Vagina (tissue), 2 donors: ENCODE results near the gene DGKQ. TPM values are rescaled to one million over a fixed set of nuclear protein-coding genes. Genes with fewer than 3 reads are reported as not detected.

Experiments used
- DNase-seq, 2 donors: peaks; one replicate each; pipeline ENCODE4 v3.0.0-alpha.2; 2017; ENCODE audit errors: extremely low spot score in 2 of 2
- H3K27ac ChIP-seq: fragments of 200-600 bp; sonication (generic); one replicate; pipeline ENCODE4 v1.5.1; 2019
- H3K27me3 ChIP-seq: fragments of 200-600 bp; sonication (generic); one replicate; pipeline ENCODE4 v1.5.1; 2019
- H3K36me3 ChIP-seq, 2 donors: fragments of 200-600 bp; sonication (generic); one replicate each; pipeline ENCODE4 v1.5.1; 2017 to 2019
- H3K4me1 ChIP-seq: fragments of 200-600 bp; sonication (generic); one replicate; pipeline ENCODE4 v1.5.1; 2019
- H3K4me3 ChIP-seq, 2 donors: fragments of 200-600 bp; sonication (generic); 1 replicate in 1 of 2; 2 replicates in 1 of 2; pipeline ENCODE4 v1.5.1; 2016 to 2019
- H3K9me3 ChIP-seq: fragments of 200-600 bp; sonication (generic); one replicate; pipeline ENCODE4 v1.5.1; 2019
- POLR2A ChIP-seq, 2 donors: fragments of 450-650 bp; IDR thresholded peaks; one replicate each; pipeline ENCODE4 v1.6.1; 2017; ENCODE audit warnings: antibody characterized with exemption in 2 of 2, mild to moderate bottlenecking in 2 of 2, moderate library complexity in 2 of 2
- POLR2AphosphoS5 ChIP-seq, 2 donors: sonication (generic); formaldehyde crosslinking; IDR thresholded peaks; one replicate each; pipeline ENCODE4 v1.9.0; 2017; ENCODE audit warnings: antibody characterized with exemption in 2 of 2, mild to moderate bottlenecking in 2 of 2, low read depth in 1 of 2; ENCODE audit not compliant: insufficient read depth in 1 of 2
- intact Hi-C: fragments of 100-400 bp; cut with DNase I; formaldehyde crosslinking; loops from one replicate; pipeline ENCODE4 v1.15.1; 2023
- total RNA-seq: library from RNA; depleted of rRNA; stranded (reverse); fragments of >200 nt; gene quantifications from one replicate; pipeline ENCODE4 v1.2.3, GENCODE V29; 2016
- TF ChIP-seq, protein P1 (sequence below), 3 experiments: fragments of 450-650 bp in 2 of 3; fragments of 200-600 bp in 1 of 3; sonication (generic) in 1 of 3; IDR thresholded peaks; one replicate each; pipeline ENCODE4 v1.5.1; 2017 to 2019; ENCODE audit warnings: antibody characterized with exemption in 3 of 3, mild to moderate bottlenecking in 2 of 3, moderate library complexity in 2 of 3

The DGKQ gene
- total RNA-seq, 1 donor from 2014 or later, result 16.2 TPM

DNA sequence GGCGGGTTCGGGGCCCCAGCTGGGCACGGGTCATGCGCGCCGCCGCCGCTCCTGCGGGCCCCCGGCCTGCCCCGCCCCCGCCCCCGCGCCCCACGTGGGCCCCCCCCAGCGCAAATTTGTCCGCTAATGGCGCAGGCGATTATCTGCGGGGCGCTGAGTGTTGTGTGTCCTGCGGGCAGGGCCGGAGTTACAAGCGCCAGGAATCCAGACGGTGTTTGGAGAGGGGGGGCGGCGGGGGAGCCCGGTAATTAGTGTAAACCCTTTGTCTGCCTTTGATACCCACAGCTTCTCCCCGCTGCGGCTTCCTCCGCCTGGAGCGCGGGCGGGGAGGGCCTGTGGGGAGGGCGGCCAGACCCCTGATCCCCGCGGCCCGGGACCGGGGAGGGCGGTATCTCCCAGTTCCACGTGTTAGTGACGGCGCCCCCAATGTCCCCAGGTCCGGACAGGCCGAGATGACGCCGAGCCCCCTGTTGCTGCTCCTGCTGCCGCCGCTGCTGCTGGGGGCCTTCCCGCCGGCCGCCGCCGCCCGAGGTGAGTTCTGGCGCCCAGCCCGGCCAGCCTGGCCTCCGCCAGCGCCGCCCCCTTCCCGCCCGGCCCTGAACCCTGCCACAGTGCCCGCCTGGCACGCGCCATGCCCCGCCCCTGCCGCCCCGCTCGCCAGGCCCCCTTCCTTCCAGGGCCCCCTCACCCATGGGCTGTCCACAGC is 38.8 kb upstream of the DGKQ start:
- no peak for DNase-seq
- H3K27me3 ChIP-seq, result no peaks in the 10 kb centered on the region
- H3K36me3 ChIP-seq, result no peaks in the 10 kb centered on the region
- TF ChIP-seq POLR2A (IDR thresholded peaks at IDR 0.05) (no peak), POLR2AphosphoS5 (IDR thresholded peaks at IDR 0.05; ENCODE audit: insufficient read depth in 1 of 2, low read depth in 1 of 2) (peak in 1 of 2 donors; percentile 18)
- peaks cover 30% of the 10 kb centered on the region for H3K4me1 ChIP-seq
- peak overlapping the region; percentile 49 to 83 for H3K4me3 ChIP-seq
- H3K27ac ChIP-seq, result no peak overlapping the region
- intact Hi-C loops, result no loop called here
- H3K9me3 ChIP-seq, result no peaks in the 10 kb centered on the region

DNA sequence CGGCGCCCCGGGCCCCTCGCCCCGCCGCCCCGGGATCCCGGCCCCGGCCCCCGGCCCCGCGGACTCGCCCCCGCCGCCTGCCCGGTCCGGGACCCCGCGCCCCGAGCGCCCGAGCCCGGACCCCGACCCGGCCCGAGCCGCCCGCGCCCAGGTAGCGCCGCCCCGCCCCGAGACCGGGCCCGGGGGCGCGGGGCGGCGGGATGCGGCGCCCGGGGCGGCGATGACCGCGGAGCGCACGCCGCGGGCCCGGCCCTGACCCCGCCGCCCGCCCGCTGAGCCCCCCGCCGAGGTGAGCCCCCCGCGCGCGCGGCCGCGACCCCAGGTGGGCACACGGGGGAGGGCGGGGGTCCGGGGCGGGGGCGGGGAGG is 38.3 kb upstream of the DGKQ start:
- H3K4me3 ChIP-seq, result peak overlapping the region; percentile 52 to 83
- H3K9me3 ChIP-seq, result no peaks in the 10 kb centered on the region
- H3K36me3 ChIP-seq, result no peaks in the 10 kb centered on the region
- intact Hi-C loops, result no loop called here
- no peak for DNase-seq
- H3K4me1 ChIP-seq, result peaks cover 30% of the 10 kb centered on the region
- no peaks in the 10 kb centered on the region for H3K27me3 ChIP-seq
- TF ChIP-seq, protein P1, sequence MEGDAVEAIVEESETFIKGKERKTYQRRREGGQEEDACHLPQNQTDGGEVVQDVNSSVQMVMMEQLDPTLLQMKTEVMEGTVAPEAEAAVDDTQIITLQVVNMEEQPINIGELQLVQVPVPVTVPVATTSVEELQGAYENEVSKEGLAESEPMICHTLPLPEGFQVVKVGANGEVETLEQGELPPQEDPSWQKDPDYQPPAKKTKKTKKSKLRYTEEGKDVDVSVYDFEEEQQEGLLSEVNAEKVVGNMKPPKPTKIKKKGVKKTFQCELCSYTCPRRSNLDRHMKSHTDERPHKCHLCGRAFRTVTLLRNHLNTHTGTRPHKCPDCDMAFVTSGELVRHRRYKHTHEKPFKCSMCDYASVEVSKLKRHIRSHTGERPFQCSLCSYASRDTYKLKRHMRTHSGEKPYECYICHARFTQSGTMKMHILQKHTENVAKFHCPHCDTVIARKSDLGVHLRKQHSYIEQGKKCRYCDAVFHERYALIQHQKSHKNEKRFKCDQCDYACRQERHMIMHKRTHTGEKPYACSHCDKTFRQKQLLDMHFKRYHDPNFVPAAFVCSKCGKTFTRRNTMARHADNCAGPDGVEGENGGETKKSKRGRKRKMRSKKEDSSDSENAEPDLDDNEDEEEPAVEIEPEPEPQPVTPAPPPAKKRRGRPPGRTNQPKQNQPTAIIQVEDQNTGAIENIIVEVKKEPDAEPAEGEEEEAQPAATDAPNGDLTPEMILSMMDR (IDR thresholded peaks at IDR 0.05), result no peak
- TF ChIP-seq POLR2AphosphoS5 (IDR thresholded peaks at IDR 0.05; ENCODE audit: insufficient read depth in 1 of 2, low read depth in 1 of 2) (no peak), POLR2A (IDR thresholded peaks at IDR 0.05) (no peak)
- H3K27ac ChIP-seq, result no peak overlapping the region

DNA sequence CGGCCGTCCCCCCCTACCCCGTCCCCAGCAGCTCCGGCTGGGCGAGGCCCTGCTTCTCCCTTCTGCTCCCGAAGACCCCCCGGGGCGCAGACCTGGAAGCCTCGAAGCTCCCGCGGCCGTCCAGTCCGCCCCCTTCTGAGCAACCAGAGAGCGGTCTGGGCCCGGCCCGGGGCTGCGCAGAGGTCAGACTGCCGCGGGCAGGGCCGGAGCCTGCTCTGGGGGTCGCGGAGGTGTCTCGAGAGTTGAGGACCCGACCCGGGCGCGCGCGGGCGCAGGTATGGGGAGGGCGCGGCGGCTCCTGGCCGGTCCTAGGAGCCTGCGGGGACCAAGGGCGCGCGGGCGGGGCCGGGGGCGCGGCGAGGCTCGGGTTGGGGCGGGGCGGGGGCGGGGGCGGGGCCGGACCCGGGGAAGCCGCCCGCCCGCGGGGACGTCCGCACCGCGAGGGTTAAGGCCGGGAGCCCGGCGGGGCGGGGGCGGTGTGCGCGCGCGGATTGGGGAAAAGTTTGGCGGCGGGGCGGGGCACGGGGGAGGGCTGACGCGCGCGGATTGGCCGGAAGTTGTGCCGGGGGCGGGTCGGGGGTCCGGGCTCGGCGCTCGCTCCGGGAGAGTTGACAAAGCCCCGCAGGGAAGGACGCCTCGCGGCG is 37.8 kb upstream of the DGKQ start, which contains the start of gene FGFRL1:
Gene FGFRL1 (plus strand): TSS at position 605 of the 644 bp plus-strand sequence. CDS start 860 bp downstream, outside the sequence.
- no peak for TF ChIP-seq POLR2AphosphoS5 (IDR thresholded peaks at IDR 0.05; ENCODE audit: insufficient read depth in 1 of 2, low read depth in 1 of 2)
- TF ChIP-seq POLR2A (IDR thresholded peaks at IDR 0.05), result no peak
- TF ChIP-seq, protein P1 (IDR thresholded peaks at IDR 0.05), result no peak
- no peaks in the 10 kb centered on the region for H3K27me3 ChIP-seq
- H3K27ac ChIP-seq, result peak within 1 kb of the TSS; percentile 87
- intact Hi-C loops, result no loop called here
- DNase-seq, result no peak
- H3K4me1 ChIP-seq, result peaks cover 30% of the 10 kb centered on the region
- no peaks in the 10 kb centered on the region for H3K36me3 ChIP-seq
- H3K9me3 ChIP-seq, result no peaks in the 10 kb centered on the region
- peak within 1 kb of the TSS; percentile 52 to 83 for H3K4me3 ChIP-seq

DNA sequence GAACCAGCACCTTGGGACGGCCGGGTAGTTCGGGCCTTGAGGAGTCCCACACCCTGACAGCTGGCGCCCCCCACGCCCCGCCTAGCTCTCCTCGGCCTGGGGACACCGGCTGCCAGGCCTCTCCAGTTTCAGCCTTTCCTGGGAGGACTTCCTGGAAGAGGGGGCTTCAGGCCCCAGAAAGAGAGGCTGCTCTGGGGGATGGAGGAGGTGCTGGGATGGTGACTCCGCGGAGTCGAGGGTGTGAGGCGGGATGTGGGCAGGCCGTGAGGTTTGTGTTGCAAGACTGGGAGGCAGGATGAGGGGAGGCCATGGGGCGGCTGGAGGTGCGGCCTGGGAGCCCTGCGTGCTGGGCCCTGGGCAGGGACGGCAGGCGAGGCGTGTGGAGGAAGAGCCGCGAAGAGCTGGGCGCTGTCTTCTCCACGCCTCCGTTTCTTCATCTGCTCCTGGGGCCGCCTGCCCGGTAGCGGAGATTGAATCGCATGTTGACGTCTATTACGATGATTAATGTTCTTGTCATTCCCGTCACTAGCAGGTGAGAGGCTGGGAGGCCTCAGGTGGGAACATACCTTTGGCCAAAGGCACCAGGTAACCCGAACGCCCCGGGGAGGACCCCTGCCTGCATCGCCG is 37.1 kb upstream of the DGKQ start:
- intact Hi-C loops, result no loop called here
- peaks cover 30% of the 10 kb centered on the region for H3K4me1 ChIP-seq

More for the DNA sequence above, 37.1 kb upstream of the DGKQ start:
- Histone ChIP-seq H3K36me3 (no peaks in the 10 kb centered on the region), H3K27me3 (no peaks in the 10 kb centered on the region), H3K9me3 (no peaks in the 10 kb centered on the region), H3K27ac (peak overlapping the region; percentile 87), H3K4me3 (peak overlapping the region; percentile 52 to 83)
- DNase-seq, result peak in 1 of 2 donors; percentile 94
- peak in 1 of 2 donors; percentile 59 for TF ChIP-seq POLR2AphosphoS5 (IDR thresholded peaks at IDR 0.05; ENCODE audit: insufficient read depth in 1 of 2, low read depth in 1 of 2)
- TF ChIP-seq, protein P1 (IDR thresholded peaks at IDR 0.05), result no peak
- no peak for TF ChIP-seq POLR2A (IDR thresholded peaks at IDR 0.05)
